HS-27A (cell line): Measurements from ENCODE around the gene NPTX2.
"Not testable (repeated sequence)": the region's sequence is repeated elsewhere in the genome, so short reads cannot be mapped to it uniquely, and the experiment has no call there.

Experiments used
- DNase-seq: peaks from one replicate; pipeline ENCODE4 v3.0.0-alpha.2; 2012; ENCODE audit warnings: low read depth, missing footprints

NPTX2 gene, protein sequence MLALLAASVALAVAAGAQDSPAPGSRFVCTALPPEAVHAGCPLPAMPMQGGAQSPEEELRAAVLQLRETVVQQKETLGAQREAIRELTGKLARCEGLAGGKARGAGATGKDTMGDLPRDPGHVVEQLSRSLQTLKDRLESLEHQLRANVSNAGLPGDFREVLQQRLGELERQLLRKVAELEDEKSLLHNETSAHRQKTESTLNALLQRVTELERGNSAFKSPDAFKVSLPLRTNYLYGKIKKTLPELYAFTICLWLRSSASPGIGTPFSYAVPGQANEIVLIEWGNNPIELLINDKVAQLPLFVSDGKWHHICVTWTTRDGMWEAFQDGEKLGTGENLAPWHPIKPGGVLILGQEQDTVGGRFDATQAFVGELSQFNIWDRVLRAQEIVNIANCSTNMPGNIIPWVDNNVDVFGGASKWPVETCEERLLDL

DNA sequence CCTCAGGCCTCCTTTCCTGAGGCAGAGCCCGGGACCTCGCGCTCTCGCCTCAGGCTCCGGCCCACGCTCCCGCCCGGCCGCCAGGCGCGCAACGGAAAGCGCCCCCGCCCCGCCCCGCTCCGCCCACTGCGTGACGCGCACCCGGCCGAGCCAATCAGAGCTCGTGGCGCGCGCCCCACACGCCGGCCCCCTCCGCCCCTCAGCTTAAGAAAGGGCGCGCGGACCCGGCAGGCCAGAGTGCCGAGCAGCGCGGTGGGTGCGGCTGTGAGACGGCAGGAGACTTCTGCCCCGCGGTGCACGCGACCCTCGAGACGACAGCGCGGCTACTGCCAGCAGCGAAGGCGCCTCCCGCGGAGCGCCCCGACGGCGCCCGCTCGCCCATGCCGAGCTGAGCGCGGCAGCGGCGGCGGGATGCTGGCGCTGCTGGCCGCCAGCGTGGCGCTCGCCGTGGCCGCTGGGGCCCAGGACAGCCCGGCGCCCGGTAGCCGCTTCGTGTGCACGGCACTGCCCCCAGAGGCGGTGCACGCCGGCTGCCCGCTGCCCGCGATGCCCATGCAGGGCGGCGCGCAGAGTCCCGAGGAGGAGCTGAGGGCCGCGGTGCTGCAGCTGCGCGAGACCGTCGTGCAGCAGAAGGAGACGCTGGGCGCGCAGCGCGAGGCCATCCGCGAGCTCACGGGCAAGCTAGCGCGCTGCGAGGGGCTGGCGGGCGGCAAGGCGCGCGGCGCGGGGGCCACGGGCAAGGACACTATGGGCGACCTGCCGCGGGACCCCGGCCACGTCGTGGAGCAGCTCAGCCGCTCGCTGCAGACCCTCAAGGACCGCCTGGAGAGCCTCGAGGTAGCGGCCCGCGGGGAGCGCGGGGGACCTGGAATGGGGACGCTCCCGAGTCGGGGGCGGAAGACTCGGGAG is at the start of gene NPTX2:
NPTX2 (plus strand) TSS at position 235 of the 909 bp plus-strand sequence; CDS start at position 412, 177 bp downstream.
- DNase-seq = no peak

DNA sequence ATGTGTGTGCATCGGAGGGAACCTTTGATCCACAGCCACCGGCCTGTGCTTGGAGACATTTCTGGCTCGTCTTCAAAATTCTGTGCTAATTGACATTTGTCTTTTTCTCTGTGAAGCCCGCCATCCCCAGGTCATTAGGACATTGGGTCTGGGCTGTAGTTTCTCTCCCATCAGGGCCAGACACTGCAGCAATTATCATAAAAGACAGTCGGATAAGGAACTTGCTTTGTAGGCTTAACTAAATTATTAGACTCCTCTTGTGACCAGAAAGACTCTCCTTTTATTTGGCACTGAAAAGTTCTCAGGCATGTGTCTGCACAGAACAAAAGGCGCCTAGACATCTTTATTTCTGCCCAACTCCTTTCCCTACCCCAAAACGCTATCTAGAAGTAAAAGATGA is 49.1 kb upstream of the NPTX2 start:
- DNase-seq = no peak

GRCh38 chr7:98568891-98569290 is 48.2 kb upstream of the NPTX2 start:
- no peak for DNase-seq

- DNase-seq = no peak
Measured at GRCh38 chr7:98569691-98570337, 47.3 kb upstream of the NPTX2 start.

- DNase-seq = no peak
Measured at GRCh38 chr7:98571006-98571405, 46.1 kb upstream of the NPTX2 start.

- no peak for DNase-seq
Measured at GRCh38 chr7:98571986-98572385, 45.1 kb upstream of the NPTX2 start.

DNA sequence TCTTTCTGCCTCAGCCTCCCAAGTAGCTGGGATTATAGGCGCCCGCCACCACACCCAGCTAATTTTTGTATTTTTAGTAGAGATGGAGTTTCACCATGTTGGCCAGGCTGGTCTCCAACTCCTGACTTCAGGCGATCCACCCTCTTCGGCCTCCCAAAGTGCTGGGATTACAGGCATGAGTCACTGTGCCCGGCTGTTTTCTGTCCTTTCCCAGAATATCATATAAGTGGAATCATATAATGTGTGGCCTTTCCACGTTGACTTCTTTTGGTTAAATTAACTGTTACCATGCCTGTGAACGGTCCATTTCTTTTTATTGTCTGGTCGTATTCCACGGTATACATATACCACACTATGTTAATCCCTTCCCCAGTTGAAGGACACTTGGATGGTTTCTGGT is 44.4 kb upstream of the NPTX2 start:
- DNase-seq = not testable (repeated sequence)

- DNase-seq = no peak
Measured at GRCh38 chr7:98573816-98574215, 43.3 kb upstream of the NPTX2 start.

DNA sequence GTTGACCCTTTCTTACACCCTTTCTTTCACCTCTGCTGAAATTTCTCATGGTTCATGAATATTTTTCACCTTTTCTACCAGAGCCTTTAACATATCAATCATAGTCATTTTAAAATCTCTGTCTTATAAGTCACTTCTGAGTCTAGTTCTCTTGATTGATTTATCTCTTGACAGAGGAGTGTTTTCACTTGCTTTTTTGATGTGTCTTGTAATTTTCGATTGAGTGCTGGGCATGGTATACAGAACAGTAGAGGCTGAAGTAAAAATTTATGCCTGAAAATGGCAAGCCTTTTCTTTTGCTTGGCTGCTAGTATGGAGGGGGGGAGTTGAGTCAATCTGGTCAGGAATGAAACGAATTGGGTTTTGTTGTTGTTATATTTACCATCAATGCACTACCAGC is 41.2 kb upstream of the NPTX2 start:
- no peak for DNase-seq

DNA sequence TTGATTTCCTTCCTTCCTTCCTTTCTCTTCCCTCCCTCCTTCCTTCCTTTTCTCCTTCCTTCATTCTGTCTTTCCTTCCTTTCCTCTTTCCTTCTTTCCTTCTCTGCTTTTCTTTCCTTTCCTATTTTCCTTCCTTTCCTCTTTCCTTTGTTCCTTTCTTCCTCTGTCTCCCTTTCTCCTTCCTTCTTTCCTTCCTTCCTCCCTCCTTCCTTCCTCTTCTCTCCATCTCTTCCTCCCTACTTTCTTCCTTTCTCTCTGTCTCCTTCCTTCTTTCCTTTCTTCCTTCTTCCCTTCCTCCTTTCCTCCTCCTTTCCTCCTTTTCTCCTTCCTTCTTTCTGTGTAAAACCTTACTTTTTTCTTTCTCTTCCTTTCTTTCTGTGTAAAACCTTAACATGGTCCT is 32.3 kb upstream of the NPTX2 start:
- no peak for DNase-seq

GRCh38 chr7:98591926-98592325 is 25.2 kb upstream of the NPTX2 start:
- no peak for DNase-seq

DNA sequence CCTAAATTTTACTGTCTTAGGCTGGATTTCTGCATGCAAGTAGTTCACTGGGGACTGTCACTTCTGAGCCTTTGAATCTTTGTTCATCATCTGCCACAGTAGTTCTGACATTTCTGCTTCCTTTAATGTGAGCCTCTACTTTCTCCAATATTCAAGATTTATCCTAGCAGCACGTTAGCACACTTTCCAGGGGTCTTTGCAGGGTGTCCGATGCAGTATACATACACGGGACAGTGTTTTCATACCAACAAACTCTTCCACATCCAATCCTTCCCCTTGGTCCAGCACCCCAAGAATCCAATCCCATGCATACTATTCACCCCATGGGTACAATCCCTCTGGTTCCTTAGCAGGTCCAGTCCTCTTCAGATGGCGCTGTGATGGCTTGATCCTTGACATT is 22.7 kb upstream of the NPTX2 start:
- DNase-seq = no peak

DNA sequence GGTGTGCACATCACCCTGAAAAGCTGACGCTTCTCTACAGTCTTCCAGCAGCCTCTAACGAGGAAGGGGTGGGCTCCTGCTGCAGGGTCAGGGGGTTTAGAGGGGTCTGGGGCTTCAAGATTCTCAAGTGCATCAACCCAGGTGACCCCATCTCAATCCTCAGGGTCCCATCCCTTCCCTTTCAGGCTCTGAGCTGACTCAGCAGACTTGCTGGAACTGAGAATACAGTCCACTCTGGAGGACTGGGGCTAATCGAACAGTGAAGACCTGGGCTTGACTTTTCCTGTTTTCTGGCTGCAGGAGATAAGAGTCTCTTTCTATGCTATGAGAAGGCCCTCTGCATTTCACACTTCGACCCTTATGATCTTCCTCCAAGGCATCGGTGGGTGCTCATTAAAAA is 22.3 kb upstream of the NPTX2 start:
- DNase-seq = no peak

DNA sequence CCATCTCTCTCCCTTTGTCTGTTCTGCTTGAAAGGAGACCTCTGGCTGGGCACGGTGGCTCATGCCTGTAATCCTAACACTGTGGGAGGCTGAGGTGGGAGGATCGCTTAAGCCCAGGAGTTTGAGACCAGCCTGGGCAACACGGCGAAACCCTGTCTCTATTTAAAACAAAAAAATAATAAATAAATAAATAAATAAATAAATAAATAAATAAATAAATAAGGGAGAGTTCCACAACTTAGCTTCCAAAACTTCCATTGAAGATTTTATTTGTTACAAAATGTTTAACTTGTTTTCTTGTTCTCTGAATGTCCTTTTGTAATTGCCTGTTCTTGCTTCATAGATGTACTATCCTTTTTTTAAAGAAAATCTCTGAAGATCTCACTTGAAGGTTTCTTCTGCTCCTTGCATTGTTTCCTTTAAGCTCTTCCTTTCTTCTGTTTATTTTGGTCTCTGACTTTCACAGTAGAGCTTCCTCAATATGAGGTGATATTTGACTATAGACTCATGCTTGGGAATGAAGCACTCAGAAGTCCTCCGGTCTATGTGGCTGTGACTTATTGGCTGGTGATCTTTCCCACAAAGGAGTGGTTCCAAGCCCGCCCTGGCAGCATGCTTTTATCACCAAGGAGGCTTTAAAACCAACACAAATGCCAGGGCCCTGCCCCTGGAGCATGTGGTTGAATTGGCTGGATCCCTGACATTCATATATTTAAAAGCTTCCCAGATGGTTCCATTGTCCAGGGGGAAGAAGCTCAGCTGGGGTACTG is 18.1 kb upstream of the NPTX2 start:
- no peak for DNase-seq

DNA sequence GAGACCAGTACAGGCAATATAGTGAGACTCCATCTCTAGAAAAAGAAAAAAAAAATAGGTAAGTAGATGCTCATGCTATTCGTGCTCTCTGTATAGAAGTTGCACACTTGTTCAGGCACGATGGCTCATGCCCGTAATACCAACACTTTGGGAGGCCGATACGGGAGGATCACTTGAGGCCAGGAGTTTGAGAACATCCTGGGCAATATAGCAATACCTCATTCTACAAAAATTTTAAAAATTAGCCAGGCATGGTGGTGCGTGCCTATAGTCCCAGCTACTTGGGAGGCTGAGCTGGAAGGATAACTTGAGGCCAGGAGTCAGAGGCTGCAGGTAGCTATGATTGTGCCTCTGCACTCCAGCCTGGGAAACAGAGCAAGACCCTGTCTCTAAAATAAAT is 17.2 kb upstream of the NPTX2 start:
- no peak for DNase-seq

- DNase-seq = no peak
Measured at GRCh38 chr7:98602755-98603398, 14.2 kb upstream of the NPTX2 start.

GRCh38 chr7:98603399-98603788 is 13.7 kb upstream of the NPTX2 start:
- no peak for DNase-seq

DNA sequence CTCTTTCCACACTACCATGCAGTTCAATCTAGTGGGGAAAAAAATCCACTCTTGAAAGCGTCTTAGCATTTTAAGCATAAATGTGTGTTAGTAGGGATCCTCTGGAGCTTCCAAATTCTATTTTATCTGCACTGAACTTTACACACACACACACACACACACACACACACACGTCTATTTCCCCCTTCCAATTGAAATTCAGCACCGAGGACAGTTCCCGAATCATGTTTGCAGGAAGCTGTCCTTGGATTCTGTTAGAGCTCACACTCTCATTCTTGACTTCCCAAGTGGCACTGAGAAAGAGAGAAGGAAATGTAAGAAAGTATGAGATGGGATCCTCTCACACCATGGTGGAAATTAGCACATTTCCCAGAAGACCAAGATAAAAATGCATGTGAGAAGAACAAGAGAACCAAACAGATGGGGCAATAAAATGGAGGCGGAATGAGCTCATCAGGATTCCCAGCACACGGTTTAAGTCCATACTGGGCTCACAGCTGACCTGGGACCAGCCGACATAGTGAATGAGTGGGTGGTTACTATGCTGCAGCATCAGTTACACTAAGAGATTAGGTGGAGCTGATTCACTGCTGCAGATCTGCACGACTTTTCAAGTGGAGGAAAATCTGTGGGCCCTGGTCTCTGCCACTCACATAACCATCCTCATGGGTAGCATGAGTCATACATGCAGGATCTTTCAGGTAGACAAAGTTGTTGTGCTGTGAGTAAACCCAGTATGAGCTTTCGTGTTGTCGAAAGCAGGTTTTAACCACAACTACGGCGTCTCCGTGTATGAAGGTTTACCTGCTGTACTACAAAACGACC is 3.3 kb upstream of the NPTX2 start:
- no peak for DNase-seq

GRCh38 chr7:98616381-98617050 is 569 bp upstream of the NPTX2 start:
- no peak for DNase-seq

- DNase-seq = no peak
Measured at GRCh38 chr7:98617960-98618418, 904 bp downstream of the NPTX2 start.
